Gastroesophageal sphincter (tissue), 4 donors: ENCODE results near the gene ACOX3. TPM values are rescaled to one million over a fixed set of nuclear protein-coding genes. Genes with fewer than 3 reads are reported as not detected.

Experiments
- ATAC-seq: fragments of 150-250 bp; one replicate; pipeline ENCODE4 v1.9.1; 2016; ENCODE audit warnings: mild to moderate bottlenecking, moderate library complexity
- H3K27ac ChIP-seq, 4 donors: fragments of 200-600 bp; sonication (generic) in 3 of 4; 1 replicate in 3 of 4; 2 replicates in 1 of 4; pipeline ENCODE4 v1.5.1; 2016 to 2019
- H3K27me3 ChIP-seq: fragments of 200-600 bp; sonication (generic); one replicate; pipeline ENCODE4 v1.5.1; 2019
- H3K36me3 ChIP-seq, 2 donors: fragments of 200-600 bp; sonication (generic); one replicate each; pipeline ENCODE4 v1.5.1; 2019; ENCODE audit warnings: control low read depth in 1 of 2
- H3K4me1 ChIP-seq, 3 donors: fragments of 200-600 bp; sonication (generic); 1 replicate in 2 of 3; 2 replicates in 1 of 3; pipeline ENCODE4 v1.5.1; 2016 to 2019; ENCODE audit warnings: control low read depth in 2 of 3
- H3K4me3 ChIP-seq, 2 donors: fragments of 200-600 bp; sonication (generic); one replicate each; pipeline ENCODE4 v1.5.1; 2019; ENCODE audit warnings: mild to moderate bottlenecking in 1 of 2, moderate library complexity in 1 of 2
- H3K9me3 ChIP-seq, 3 donors: fragments of 200-600 bp; sonication (generic); one replicate each; pipeline ENCODE4 v1.5.1; 2017 to 2019; ENCODE audit warnings: control low read depth in 2 of 3
- EP300 ChIP-seq: sonication (generic); formaldehyde crosslinking; IDR thresholded peaks from one replicate; pipeline ENCODE4 v1.6.1; 2017; ENCODE audit warnings: antibody characterized with exemption, mild to moderate bottlenecking
- POLR2A ChIP-seq, 2 donors: fragments of 450-650 bp; IDR thresholded peaks; one replicate each; pipeline ENCODE4 v1.6.1; 2017; ENCODE audit warnings: antibody characterized with exemption in 2 of 2, mild to moderate bottlenecking in 2 of 2, moderate library complexity in 1 of 2
- POLR2AphosphoS5 ChIP-seq: sonication (generic); formaldehyde crosslinking; IDR thresholded peaks from one replicate; pipeline ENCODE4 v1.6.1; 2017; ENCODE audit warnings: antibody characterized with exemption
- WGBS, 2 donors: methylation state at CpG; one replicate each; pipeline ENCODE4 v1.1.5; 2018; ENCODE audit warnings: low coverage in 1 of 2; 5-methylcytosine and 5-hydroxymethylcytosine counted together
- total RNA-seq, 4 donors: library from RNA; depleted of rRNA; stranded (reverse); fragments of >200 nt; gene quantifications; one replicate each; pipeline ENCODE4 v1.1.0, GENCODE V29; 2016
- TF ChIP-seq, protein P1 (sequence below), 4 experiments: fragments of 200-600 bp in 2 of 4; fragments of 450-650 bp in 2 of 4; sonication (generic) in 1 of 4; IDR thresholded peaks; one replicate each; pipeline ENCODE4 v1.5.1; 2017 to 2019; ENCODE audit warnings: antibody characterized with exemption in 4 of 4, mild to moderate bottlenecking in 2 of 4, moderate library complexity in 2 of 4

Gene ACOX3
- total RNA-seq, 4 donors from 2014 or later = 21.5 to 79.5 (median 37.1) TPM

DNA sequence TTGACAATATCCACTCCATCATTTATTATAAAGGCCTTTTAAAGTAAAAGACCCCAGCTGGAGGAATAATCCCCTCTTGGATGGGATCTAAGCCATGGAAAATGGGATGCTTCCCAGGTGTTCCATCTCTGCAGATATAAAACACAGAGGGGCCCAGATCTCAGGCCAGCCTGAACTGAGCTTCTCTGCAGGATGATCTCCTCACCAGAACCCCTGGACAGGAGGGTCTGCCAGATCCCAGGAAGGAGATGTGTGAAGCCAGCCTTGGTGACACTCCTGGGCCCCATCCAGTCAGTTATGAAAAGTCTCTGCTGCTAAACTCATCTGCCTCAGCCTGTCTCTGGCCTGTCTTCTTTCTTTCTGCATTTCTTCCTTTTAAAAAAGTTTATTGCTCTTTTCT, 114.3 kb downstream of the ACOX3 start:
- Histone ChIP-seq H3K27ac (no peak overlapping the region), H3K27me3 (no peaks in the 10 kb centered on the region), H3K36me3 (no peaks in the 10 kb centered on the region), H3K4me3 (no peak overlapping the region), H3K4me1 (peaks cover under 1 to 20% (median 6%) of the 10 kb centered on the region in 3 donors), H3K9me3 (peaks cover 0 to 27% (median 0%) of the 10 kb centered on the region in 3 donors)
- TF ChIP-seq POLR2AphosphoS5 = no peak
- TF ChIP-seq EP300 = no peak
- TF ChIP-seq, protein P1, sequence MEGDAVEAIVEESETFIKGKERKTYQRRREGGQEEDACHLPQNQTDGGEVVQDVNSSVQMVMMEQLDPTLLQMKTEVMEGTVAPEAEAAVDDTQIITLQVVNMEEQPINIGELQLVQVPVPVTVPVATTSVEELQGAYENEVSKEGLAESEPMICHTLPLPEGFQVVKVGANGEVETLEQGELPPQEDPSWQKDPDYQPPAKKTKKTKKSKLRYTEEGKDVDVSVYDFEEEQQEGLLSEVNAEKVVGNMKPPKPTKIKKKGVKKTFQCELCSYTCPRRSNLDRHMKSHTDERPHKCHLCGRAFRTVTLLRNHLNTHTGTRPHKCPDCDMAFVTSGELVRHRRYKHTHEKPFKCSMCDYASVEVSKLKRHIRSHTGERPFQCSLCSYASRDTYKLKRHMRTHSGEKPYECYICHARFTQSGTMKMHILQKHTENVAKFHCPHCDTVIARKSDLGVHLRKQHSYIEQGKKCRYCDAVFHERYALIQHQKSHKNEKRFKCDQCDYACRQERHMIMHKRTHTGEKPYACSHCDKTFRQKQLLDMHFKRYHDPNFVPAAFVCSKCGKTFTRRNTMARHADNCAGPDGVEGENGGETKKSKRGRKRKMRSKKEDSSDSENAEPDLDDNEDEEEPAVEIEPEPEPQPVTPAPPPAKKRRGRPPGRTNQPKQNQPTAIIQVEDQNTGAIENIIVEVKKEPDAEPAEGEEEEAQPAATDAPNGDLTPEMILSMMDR (IDR thresholded peaks at IDR 0.05) = no peak
- TF ChIP-seq POLR2A (IDR thresholded peaks at IDR 0.05) = no peak
- no peak for ATAC-seq

DNA sequence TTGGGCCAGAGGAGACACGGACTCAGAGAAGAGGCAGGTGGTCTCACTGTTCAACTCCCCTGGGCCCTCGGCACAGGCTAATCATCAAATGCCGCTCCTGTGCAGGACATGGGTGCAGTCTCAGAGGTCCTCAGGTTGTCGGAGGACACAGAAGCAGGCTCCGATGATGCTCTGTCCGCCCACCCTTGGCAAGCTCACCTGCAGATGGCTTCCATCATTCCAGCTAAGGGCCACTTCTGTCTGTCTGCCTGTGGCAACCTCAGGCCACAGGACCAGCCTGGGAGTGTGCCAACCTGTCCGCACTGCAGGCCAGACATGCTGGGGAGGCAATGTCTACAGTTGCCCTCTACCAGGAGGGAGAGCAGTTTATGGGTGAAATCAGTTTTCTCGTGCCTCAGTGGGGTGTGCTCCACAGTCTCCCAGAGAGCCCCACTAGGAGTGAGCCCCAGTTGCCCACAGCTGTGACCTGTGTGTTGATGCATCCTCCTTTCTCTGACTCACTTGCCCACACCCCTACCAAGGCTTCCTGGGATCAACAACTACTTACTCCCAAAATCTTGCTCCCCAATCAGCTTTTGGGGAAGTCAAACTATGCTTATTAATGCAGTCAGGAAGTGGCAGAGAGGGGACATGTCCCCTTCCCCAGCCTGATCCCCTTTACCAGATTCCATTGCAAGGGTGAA, 115.1 kb downstream of the ACOX3 start:
- H3K9me3 ChIP-seq = peaks cover 0 to 27% (median 0%) of the 10 kb centered on the region in 3 donors
- WGBS, 2 donors = no CpG with 5 or more reads among the region's 8 CpGs
- H3K27ac ChIP-seq = no peak overlapping the region
- peaks cover 2 to 20% (median 2%) of the 10 kb centered on the region in 3 donors for H3K4me1 ChIP-seq
- H3K4me3 ChIP-seq = no peak overlapping the region
- TF ChIP-seq POLR2A (IDR thresholded peaks at IDR 0.05) (no peak), EP300 (no peak)
- ATAC-seq = no peak
- H3K36me3 ChIP-seq = no peaks in the 10 kb centered on the region
- no peaks in the 10 kb centered on the region for H3K27me3 ChIP-seq

DNA sequence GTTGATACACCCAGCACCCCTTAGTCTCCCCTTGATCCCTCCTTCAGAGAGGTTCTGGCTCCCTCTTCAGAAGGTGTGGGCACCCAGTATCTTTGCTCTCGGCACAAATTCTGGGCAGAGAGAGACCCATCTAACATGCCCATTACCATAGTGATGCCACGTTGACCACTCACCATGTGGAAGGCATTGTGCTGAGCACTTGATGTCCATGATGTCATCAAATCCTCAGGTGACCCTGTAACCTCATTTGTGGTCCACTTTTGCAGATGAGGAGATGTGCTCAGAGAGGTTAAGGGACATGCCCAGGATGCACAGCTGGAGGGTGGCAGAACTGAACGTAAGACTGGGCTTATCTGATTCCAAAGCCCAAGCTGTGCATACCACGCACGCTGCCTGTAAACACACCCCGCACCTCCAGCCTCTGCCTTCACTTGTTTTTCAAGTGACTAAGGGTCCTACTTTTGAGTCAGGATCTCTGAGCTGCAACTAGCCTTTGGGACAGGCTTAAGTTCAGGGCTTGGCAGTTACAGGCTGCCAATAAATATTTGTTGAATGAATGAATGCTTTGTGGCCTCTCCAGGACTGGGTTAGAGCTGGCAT, 115.8 kb downstream of the ACOX3 start:
- WGBS, 2 donors = 62% methylated on average over 4 of the region's 6 CpGs; no CpG with 5 or more reads in 1 of the 2 donors
- no peak overlapping the region for H3K4me3 ChIP-seq
- no peak for ATAC-seq
- H3K27me3 ChIP-seq = no peaks in the 10 kb centered on the region
- no peak overlapping the region for H3K27ac ChIP-seq
- H3K9me3 ChIP-seq = peaks cover 0 to 27% (median 0%) of the 10 kb centered on the region in 3 donors
- no peak for TF ChIP-seq POLR2AphosphoS5
- TF ChIP-seq POLR2A (IDR thresholded peaks at IDR 0.05) = no peak
- TF ChIP-seq, protein P1 (IDR thresholded peaks at IDR 0.05) = no peak
- no peak for TF ChIP-seq EP300
- peaks cover 7 to 22% (median 9%) of the 10 kb centered on the region in 3 donors for H3K4me1 ChIP-seq
- H3K36me3 ChIP-seq = no peaks in the 10 kb centered on the region

DNA sequence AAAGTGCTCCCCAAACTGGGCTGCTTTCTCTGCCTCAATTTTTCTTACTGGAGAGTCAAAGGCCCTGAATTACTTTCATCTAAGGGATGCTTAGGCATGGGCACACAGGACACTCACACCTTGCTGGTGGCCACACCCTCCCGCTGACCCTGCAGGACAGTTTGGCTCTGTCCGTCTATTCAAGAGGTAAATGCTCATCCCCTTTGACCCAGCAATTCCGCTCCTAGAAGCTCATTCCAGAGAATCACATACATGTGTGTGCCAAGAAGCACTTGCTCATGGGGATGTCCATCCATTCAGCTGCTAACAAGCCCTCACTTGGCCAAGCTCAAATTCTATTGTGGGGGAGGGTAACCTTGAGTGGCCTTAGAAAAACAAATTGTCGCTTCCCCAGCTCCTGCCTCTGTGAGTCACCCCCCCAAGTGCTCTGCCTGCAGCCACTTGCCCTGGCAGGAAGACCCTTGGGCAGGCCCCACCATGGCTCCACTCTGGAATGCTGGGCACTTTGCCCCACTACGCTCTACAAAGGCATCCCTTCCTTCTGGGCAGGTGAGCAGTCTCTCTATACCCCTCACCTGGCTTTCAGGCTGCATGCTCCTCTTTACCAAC, 116.5 kb downstream of the ACOX3 start:
- Histone ChIP-seq H3K9me3 (peaks cover 0 to 27% (median 0%) of the 10 kb centered on the region in 3 donors), H3K27ac (no peak overlapping the region), H3K4me3 (no peak overlapping the region), H3K27me3 (no peaks in the 10 kb centered on the region), H3K4me1 (peaks cover 7 to 29% (median 15%) of the 10 kb centered on the region in 3 donors), H3K36me3 (no peaks in the 10 kb centered on the region)
- no peak for ATAC-seq
- 82% methylated on average over 4 of the region's 5 CpGs; no CpG with 5 or more reads in 1 of the 2 donors for WGBS, 2 donors
- TF ChIP-seq POLR2AphosphoS5 (no peak), POLR2A (IDR thresholded peaks at IDR 0.05) (no peak), EP300 (no peak)
- TF ChIP-seq, protein P1 (IDR thresholded peaks at IDR 0.05) = no peak

DNA sequence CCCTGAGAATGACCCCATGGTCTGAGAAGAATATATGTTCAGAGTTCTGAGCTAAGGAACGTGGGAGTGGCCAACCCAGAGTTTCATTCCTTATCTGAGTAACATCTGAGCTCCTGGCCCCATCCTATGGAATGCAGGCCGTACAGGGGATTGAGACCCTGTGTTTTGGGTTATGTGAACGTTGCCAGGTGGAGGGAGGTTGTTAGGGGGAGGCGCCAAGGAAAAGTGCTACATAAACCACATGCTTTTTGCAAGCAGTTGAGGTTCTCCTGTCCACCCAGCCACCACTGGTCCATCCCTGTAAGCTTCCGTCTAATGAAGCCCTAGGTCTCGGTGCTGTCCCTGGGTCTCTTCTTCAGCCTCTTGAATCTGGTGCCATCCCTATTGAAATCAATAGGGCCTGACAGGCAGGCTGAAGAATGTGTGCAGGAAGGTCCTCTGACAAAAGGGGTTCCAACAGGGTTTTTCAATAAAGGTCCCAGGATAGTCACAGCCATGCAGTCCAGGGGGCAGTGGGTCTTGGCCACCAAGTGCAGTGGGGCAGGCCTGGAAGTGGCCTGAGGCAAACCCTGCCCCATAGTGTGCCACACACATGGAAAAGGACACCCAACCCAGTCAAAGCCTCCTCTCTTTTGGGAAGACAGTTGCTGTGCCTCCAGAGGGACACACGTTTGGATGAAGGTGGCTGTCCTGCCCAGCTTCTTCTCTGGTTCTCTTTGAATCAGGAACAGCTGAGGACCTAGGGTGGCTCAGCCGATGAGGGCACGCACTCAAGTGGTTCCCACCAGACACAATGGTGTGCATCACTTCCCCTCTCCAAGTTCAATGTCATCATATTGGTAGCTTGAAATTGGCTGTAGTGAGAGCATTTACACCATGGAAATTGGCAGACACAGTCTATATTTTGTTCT, 117.5 kb downstream of the ACOX3 start:
- ATAC-seq = no peak
- 0 to 79% methylated on average over 1 to 7 of the region's 9 CpGs for WGBS, 2 donors

More for the DNA sequence above, 117.5 kb downstream of the ACOX3 start:
- Histone ChIP-seq H3K4me1 (peaks cover 7 to 34% (median 15%) of the 10 kb centered on the region in 3 donors), H3K9me3 (peaks cover 0 to 27% (median 0%) of the 10 kb centered on the region in 3 donors), H3K27ac (no peak overlapping the region), H3K27me3 (no peaks in the 10 kb centered on the region), H3K36me3 (no peaks in the 10 kb centered on the region), H3K4me3 (no peak overlapping the region)
- TF ChIP-seq POLR2AphosphoS5 = no peak
- TF ChIP-seq EP300 = no peak
